SK-N-SH (cell line): Measurements from ENCODE around the gene TFAP2A. TPM values are rescaled to one million over a fixed set of nuclear protein-coding genes. Genes with fewer than 3 reads are reported as not detected.
A peak's percentile ranks its signal among the peaks of the same experiment; 100 is the strongest.

Experiments
- CTCF ChIA-PET: fragments of 300-600, 350-600 bp; formaldehyde crosslinking; extraction: SDS; loops from one replicate; lab custom pipeline; 2021; lab: Yijun Ruan, JAX
- POLR2A ChIA-PET: fragments of 350-600 bp; sonication (Branson Sonifier 250); formaldehyde crosslinking; extraction: SDS; loops from one replicate; lab custom pipeline; 2020; ENCODE audit warnings: antibody characterized with exemption, inconsistent platforms; lab: Yijun Ruan, JAX
- DNase-seq: peaks from one replicate; pipeline ENCODE4 v3.0.0; 2012
- H2AFZ ChIP-seq: fragments of 200-600 bp; sonication (generic); 2 replicates; pipeline ENCODE4 v1.8.1; 2016; ENCODE audit warnings: antibody characterized with exemption, mild to moderate bottlenecking, low read depth
- H3F3A ChIP-seq: fragments of 200-600 bp; sonication (generic); replicated peaks from 2 replicates; pipeline ENCODE3; 2016; ENCODE audit warnings: antibody characterized with exemption, mild to moderate bottlenecking; ENCODE audit not compliant: insufficient read depth
- H3K27ac ChIP-seq, 2 experiments: fragments of 200-500 bp in 1 of 2; fragments of 200-600 bp in 1 of 2; sonication (Bioruptor generic) in 1 of 2; sonication (generic), shearing (Covaris generic) in 1 of 2; 2 replicates each; pipeline versions ENCODE4 v1.5.1 to v1.6.1; 2014 to 2016; ENCODE audit warnings: low read depth in 2 of 2, inconsistent platforms in 1 of 2, low read length in 1 of 2, mild to moderate bottlenecking in 1 of 2, mixed read lengths in 1 of 2
- H3K27me3 ChIP-seq: fragments of 200-600 bp; sonication (generic), shearing (Covaris generic); 2 replicates; pipeline ENCODE4 v1.6.1; 2016; ENCODE audit warnings: mixed run types; ENCODE audit not compliant: insufficient read depth
- H3K36me3 ChIP-seq, 2 experiments: fragments of 200-500 bp in 1 of 2; fragments of 200-600 bp in 1 of 2; sonication (Bioruptor generic) in 1 of 2; sonication (generic) in 1 of 2; replicated peaks in 1 of 2; 2 replicates each; pipeline versions ENCODE3 to v1.5.1; 2014 to 2016; ENCODE audit warnings: low read length in 1 of 2, mild to moderate bottlenecking in 1 of 2; ENCODE audit not compliant: insufficient read depth in 2 of 2, control insufficient read depth in 1 of 2
- H3K4me1 ChIP-seq, 2 experiments: fragments of 200-500 bp in 1 of 2; fragments of 200-600 bp in 1 of 2; sonication (Bioruptor generic) in 1 of 2; sonication (generic), shearing (Covaris generic) in 1 of 2; 2 replicates each; pipeline versions ENCODE4 v1.5.1 to v1.6.1; 2014 to 2016; ENCODE audit warnings: low read depth in 1 of 2, low read length in 1 of 2, mixed run types in 1 of 2; ENCODE audit not compliant: insufficient read depth in 2 of 2, control insufficient read depth in 1 of 2
- H3K4me2 ChIP-seq: fragments of 200-600 bp; sonication (generic), shearing (Covaris generic); 2 replicates; pipeline ENCODE4 v1.6.1; 2017; ENCODE audit warnings: mixed run types
- H3K4me3 ChIP-seq, 2 experiments: fragments of 200-500 bp in 1 of 2; fragments of 200-600 bp in 1 of 2; sonication (Bioruptor generic) in 1 of 2; sonication (generic), shearing (Covaris generic) in 1 of 2; 2 replicates each; pipeline versions ENCODE4 v1.5.1 to v1.8.1; 2014 to 2016; ENCODE audit warnings: low read depth in 2 of 2, inconsistent platforms in 1 of 2, low read length in 1 of 2, mild to moderate bottlenecking in 1 of 2, mixed read lengths in 1 of 2, moderate library complexity in 1 of 2
- H3K79me2 ChIP-seq: fragments of 200-600 bp; sonication (generic); 2 replicates; pipeline ENCODE4 v1.8.1; 2017; ENCODE audit warnings: mild to moderate bottlenecking; ENCODE audit not compliant: insufficient read depth
- H3K9ac ChIP-seq: fragments of 200-600 bp; sonication (generic); 2 replicates; pipeline ENCODE4 v1.6.1; 2017; ENCODE audit warnings: mixed run types
- H3K9me2 ChIP-seq: fragments of 200-600 bp; sonication (generic); 2 replicates; pipeline ENCODE4 v1.6.1; 2017; ENCODE audit warnings: mixed run types
- H3K9me3 ChIP-seq: fragments of 200-600 bp; sonication (generic); 2 replicates; pipeline ENCODE4 v1.6.1; 2017; ENCODE audit warnings: mixed run types, mild to moderate bottlenecking, moderate library complexity
- H4K20me1 ChIP-seq: fragments of 200-600 bp; sonication (generic); 2 replicates; pipeline ENCODE4 v1.6.1; 2017; ENCODE audit warnings: mild to moderate bottlenecking, mixed run types; ENCODE audit not compliant: insufficient read depth
- EZH2phosphoT487 ChIP-seq: fragments of 200-600 bp; sonication (generic); IDR thresholded peaks from 2 replicates; pipeline ENCODE4 v1.6.1; 2017; ENCODE audit warnings: low read depth, mixed run types, mild to moderate bottlenecking, antibody characterized with exemption, moderate library complexity, borderline replicate concordance
- FOSL2 ChIP-seq: IDR thresholded peaks from 2 replicates; pipeline ENCODE4 v1.4.0; 2012; ENCODE audit warnings: low read depth, mild to moderate bottlenecking, moderate library complexity, borderline replicate concordance
- GATA2 ChIP-seq: sonication (generic); formaldehyde crosslinking; IDR thresholded peaks from 2 replicates; pipeline ENCODE4 v1.5.0; 2020; ENCODE audit warnings: mild to moderate bottlenecking, missing genetic modification reagents
- MXI1 ChIP-seq: IDR thresholded peaks from 2 replicates; pipeline ENCODE4 v1.6.1; 2012; ENCODE audit warnings: mild to moderate bottlenecking, low read depth, low read length, improper control_type of control experiment
- RAD21 ChIP-seq: IDR thresholded peaks from 2 replicates; pipeline ENCODE4 v1.6.1; 2012; ENCODE audit warnings: mild to moderate bottlenecking, low read length
- SMC3 ChIP-seq: IDR thresholded peaks from 2 replicates; pipeline ENCODE4 v1.6.1; 2012; ENCODE audit warnings: low read depth, low read length, improper control_type of control experiment
- USF1 ChIP-seq: IDR thresholded peaks from 2 replicates; pipeline ENCODE4 v1.4.0; 2012; ENCODE audit warnings: low read depth, borderline replicate concordance
- WGBS: methylation state at CpG from one replicate; pipeline ENCODE4 v1.1.6; 2017; ENCODE audit warnings: low lambda C conversion rate; 5-methylcytosine and 5-hydroxymethylcytosine counted together
- polyA plus RNA-seq, 3 experiments: library from polyadenylated mRNA; depleted of rRNA; stranded (reverse); fragments of >200 nt; gene quantifications; 2 replicates each; pipeline ENCODE4 v1.2.3, GENCODE V29; 2012
- TF ChIP-seq, protein P1 (sequence below): IDR thresholded peaks from 2 replicates; pipeline ENCODE4; 2012
- TF ChIP-seq, protein P2 (sequence below): fragments of 150-350 bp; IDR thresholded peaks from 2 replicates; pipeline ENCODE4 v1.6.1; 2016; ENCODE audit warnings: mild to moderate bottlenecking, low read depth, low read length
- TF ChIP-seq, protein P3 (sequence below): IDR thresholded peaks from 2 replicates; pipeline ENCODE4 v1.4.0; 2012; ENCODE audit warnings: low read depth

TFAP2A gene
- polyA plus RNA-seq, 1 of the 3 experiments (the other 2 are of a cell fraction): 0.07 TPM

DNA sequence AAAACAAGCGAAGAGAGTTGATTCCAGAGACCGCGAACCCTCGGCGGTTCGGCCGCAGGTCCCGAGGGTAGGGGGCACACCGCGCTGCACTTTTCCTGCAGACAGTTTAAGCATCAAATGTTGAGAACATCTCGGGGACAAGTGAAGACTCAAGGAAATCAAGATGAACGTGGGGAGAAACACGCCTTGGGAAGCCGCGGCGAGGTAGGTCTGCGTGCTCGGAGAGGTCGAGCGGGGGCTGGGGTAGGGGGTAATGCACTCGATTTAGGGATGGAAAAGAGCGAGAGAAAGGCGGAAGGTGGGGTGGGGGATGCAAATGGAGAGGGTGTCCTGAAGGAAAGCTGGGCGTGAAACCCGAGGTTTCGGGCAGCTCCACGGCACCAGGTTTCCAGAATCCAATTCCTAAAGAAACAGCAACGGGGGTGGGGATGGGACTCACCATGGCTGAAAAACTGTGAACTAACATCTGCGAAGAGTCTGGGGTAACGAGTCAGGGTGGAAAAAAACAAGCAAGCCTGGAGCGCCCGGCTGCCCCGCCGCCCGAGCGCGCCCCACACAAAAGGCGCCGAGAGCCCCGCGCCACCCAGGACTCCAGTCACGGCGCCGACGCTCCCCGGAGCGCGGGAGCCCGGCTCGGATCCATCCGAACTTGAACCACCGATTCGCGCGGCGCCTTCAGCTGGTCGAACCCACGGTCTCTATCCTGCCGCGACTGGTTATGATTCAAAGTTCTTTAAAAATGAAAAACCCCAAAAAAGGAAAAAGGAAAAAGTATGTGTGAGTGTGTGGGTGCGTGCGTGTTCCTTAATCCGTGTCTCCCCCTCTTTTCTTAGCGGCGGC, 3.5 kb downstream of the TFAP2A start:
- H2AFZ ChIP-seq: peak overlapping the region; percentile 90
- TF ChIP-seq, protein P1, sequence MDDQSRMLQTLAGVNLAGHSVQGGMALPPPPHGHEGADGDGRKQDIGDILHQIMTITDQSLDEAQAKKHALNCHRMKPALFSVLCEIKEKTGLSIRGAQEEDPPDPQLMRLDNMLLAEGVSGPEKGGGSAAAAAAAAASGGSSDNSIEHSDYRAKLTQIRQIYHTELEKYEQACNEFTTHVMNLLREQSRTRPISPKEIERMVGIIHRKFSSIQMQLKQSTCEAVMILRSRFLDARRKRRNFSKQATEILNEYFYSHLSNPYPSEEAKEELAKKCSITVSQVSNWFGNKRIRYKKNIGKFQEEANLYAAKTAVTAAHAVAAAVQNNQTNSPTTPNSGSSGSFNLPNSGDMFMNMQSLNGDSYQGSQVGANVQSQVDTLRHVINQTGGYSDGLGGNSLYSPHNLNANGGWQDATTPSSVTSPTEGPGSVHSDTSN: no peak
- TF ChIP-seq EZH2phosphoT487 (peak; percentile 84; the same call in 1 of the 2 replicates), FOSL2 (no peak)
- H3K27me3 ChIP-seq: peaks cover 91% of the 10 kb centered on the region
- peak overlapping the region; percentile 94 for H3K4me2 ChIP-seq
- peaks cover 0 to 2% of the 10 kb centered on the region in 2 experiments; a peak in 2 of 4 replicates for H3K4me1 ChIP-seq
- H4K20me1 ChIP-seq: no peaks in the 10 kb centered on the region; the same call in 1 of the 2 replicates
- no peak for DNase-seq
- no peaks in the 10 kb centered on the region for H3K36me3 ChIP-seq
- H3K9ac ChIP-seq: no peak overlapping the region; the same call in 1 of the 2 replicates
- no peaks in the 10 kb centered on the region for H3K79me2 ChIP-seq
- H3K27ac ChIP-seq: no peak overlapping the region
- ChIA-PET CTCF (interaction anchor here (0.7 kb wide), 1 partner anchor 206 kb away, joined by 3 read pairs; no protein-coding TSS in a partner anchor), POLR2A (no interaction called here)
- no peaks in the 10 kb centered on the region for H3K9me2 ChIP-seq
- peaks cover 10% of the 10 kb centered on the region for H3F3A ChIP-seq
- 2% methylated on average over 65 of the region's 65 CpGs for WGBS
- H3K9me3 ChIP-seq: no peaks in the 10 kb centered on the region
- peak overlapping the region; percentile 53 to 76 for H3K4me3 ChIP-seq

DNA sequence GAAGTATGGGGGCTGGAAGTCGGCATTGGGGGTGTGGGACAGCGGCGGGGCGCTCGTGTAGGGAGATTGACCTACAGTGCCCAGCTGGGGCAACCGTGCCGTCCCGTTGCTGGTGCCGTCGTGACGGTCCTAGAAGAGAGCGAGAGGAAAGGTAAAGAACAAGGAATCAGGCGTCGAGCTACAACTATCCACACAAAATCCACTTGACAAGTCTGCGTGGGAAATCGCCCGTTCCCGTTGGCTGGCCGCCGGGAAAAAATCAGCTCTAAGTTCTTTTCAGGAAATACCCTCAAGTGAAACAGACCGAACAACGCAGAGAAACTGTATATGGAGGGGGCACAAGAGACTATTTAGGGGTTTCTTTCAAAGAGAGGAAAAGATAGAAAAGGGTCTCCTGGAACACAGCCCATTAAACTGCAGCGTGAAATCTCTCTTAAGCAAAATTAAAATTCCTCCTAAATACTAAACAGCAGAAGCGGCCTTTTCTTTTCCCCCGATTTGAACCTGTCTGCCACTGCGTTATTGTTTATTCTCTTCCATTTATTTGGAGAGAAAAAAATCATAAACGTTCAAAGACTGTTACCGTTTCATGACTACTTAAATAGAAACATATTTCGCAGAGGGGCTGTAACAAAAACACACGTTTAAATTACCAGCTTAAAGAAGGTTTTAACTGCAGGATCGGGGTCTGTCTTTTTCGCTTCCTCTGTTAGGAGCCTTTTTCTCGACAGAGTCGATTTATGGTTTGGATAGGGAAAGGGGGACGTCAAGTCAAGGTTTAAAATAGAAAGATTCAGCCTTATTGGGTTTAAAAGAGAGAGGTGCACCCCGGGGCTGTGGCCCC, 4.4 kb downstream of the TFAP2A start:
- no peak overlapping the region for H3K27ac ChIP-seq
- no peaks in the 10 kb centered on the region for H3K9me3 ChIP-seq
- TF ChIP-seq, protein P2, sequence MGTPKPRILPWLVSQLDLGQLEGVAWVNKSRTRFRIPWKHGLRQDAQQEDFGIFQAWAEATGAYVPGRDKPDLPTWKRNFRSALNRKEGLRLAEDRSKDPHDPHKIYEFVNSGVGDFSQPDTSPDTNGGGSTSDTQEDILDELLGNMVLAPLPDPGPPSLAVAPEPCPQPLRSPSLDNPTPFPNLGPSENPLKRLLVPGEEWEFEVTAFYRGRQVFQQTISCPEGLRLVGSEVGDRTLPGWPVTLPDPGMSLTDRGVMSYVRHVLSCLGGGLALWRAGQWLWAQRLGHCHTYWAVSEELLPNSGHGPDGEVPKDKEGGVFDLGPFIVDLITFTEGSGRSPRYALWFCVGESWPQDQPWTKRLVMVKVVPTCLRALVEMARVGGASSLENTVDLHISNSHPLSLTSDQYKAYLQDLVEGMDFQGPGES: no peak
- TF ChIP-seq GATA2 (CRISPR knock-in tag): no peak
- no peak for TF ChIP-seq RAD21
- no peak for TF ChIP-seq MXI1
- TF ChIP-seq SMC3: no peak
- no peak for TF ChIP-seq USF1
- TF ChIP-seq, protein P3, sequence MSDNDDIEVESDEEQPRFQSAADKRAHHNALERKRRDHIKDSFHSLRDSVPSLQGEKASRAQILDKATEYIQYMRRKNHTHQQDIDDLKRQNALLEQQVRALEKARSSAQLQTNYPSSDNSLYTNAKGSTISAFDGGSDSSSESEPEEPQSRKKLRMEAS: no peak
- H4K20me1 ChIP-seq: no peaks in the 10 kb centered on the region
- ChIA-PET POLR2A (no interaction called here), CTCF (interaction anchor here (0.7 to 1.3 kb wide), 2 partner anchors 19 to 207 kb away, joined by 3 read pairs; no protein-coding TSS in a partner anchor)
- H2AFZ ChIP-seq: no peak overlapping the region
- no peaks in the 10 kb centered on the region for H3K36me3 ChIP-seq
- peaks cover 82% of the 10 kb centered on the region for H3K27me3 ChIP-seq
- H3K9ac ChIP-seq: no peak overlapping the region
- no peaks in the 10 kb centered on the region for H3K79me2 ChIP-seq
- no peak for DNase-seq
- WGBS: 12% methylated on average over 36 of the region's 36 CpGs
- H3K4me2 ChIP-seq: no peak overlapping the region
- H3K9me2 ChIP-seq: no peaks in the 10 kb centered on the region
- no peak overlapping the region for H3K4me3 ChIP-seq
- H3K4me1 ChIP-seq: peaks cover 0 to 2% of the 10 kb centered on the region in 2 experiments; a peak in 2 of 4 replicates
- peaks cover 14% of the 10 kb centered on the region for H3F3A ChIP-seq
